ENCODE data around the gene NME9.

GRCh38 chr3:138359148-138359918 lies 29.7 kb upstream of the NME9 start:
- no peak for TF ChIP-seq CTCF (conservative IDR thresholded peaks at IDR 0.05; ENCODE audit: low read depth, low read length)
- TF ChIP-seq EZH2phosphoT487 (IDR thresholded peaks at IDR 0.05; ENCODE audit: borderline replicate concordance, low read length) = no peak

All from PC-3 (cell line).